GM19023 (cell line): ENCODE data around the gene GLRX5.
A peak's percentile ranks its signal among the peaks of the same experiment; 100 is the strongest.
"Not testable (repeated sequence)": the region's sequence is repeated elsewhere in the genome, so short reads cannot be mapped to it uniquely, and the experiment has no call there.

ENCODE experiments used
- ATAC-seq: cut with Tn5 transposase; IDR thresholded peaks from one replicate; pipeline ENCODE4 v1.9.1; 2021; ENCODE audit warnings: mild to moderate bottlenecking, moderate library complexity; ENCODE audit not compliant: unreplicated experiment

Gene GLRX5

DNA sequence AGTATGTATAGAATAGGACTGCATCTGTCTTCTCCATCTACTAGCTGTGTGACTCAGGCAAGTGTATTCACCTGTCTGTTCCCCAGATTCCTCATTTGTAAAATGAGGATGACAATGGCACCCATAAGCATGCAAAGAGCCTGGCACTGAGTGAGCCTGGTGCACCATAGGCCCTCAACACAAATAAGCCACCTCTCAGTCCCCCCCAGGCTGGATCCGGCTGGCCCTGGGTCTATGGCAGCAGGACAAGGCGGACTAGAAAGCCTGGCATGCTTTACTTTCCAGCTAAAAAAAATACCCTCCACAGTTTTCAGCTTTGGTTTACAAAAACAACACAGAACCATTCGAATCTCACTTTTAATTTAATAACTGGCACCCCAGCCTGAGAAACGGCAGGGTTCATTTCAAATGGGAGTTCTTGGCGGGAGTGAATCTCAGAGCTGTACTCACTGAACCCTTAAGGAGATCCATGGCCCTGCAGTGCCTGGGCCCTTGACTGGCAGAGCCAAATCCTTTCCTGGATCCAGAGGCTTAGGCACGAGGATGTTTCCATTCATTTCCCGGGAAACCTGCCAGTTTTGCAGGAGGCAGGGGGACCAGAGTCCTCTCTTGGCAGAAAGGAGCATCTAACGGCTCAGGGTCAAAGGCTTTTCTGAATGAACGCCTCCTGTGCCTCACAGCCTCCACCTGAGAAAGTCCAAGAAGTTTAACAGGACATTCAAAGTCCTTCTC lies 36.1 kb upstream of the GLRX5 start:
- no peak for ATAC-seq

GRCh38 chr14:95499354-95499750 lies 35.5 kb upstream of the GLRX5 start:
- no peak for ATAC-seq

DNA sequence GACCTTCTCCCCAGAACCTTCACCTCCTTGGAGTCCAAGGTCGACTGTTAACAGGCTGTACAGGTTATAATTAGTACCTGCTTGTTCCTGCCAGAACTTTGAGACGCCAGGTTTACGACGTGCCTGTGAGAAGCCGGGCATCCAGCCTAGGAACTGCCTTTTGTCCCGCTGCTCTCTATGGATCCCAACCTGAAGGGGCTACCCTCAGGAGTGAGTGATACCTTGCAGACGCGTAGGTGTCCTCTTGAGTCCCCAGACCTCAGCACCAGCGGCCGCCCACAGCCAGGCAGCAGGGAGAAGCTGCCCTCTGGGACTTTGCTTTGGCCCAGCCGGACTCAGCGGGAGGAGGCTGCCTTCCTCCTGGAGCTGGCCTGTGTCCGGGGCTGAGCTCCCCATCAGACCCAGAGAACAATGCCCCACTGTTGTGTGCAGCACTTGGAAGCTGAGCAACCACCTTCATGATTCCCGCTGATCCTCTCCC lies 34.6 kb upstream of the GLRX5 start:
- no peak for ATAC-seq

GRCh38 chr14:95500772-95501401 lies 34.0 kb upstream of the GLRX5 start:
- ATAC-seq = no peak

- no peak for ATAC-seq
Measured at GRCh38 chr14:95502381-95502950, 32.4 kb upstream of the GLRX5 start.

GRCh38 chr14:95503365-95504134 lies 31.3 kb upstream of the GLRX5 start:
- peak; percentile 42 for ATAC-seq

DNA sequence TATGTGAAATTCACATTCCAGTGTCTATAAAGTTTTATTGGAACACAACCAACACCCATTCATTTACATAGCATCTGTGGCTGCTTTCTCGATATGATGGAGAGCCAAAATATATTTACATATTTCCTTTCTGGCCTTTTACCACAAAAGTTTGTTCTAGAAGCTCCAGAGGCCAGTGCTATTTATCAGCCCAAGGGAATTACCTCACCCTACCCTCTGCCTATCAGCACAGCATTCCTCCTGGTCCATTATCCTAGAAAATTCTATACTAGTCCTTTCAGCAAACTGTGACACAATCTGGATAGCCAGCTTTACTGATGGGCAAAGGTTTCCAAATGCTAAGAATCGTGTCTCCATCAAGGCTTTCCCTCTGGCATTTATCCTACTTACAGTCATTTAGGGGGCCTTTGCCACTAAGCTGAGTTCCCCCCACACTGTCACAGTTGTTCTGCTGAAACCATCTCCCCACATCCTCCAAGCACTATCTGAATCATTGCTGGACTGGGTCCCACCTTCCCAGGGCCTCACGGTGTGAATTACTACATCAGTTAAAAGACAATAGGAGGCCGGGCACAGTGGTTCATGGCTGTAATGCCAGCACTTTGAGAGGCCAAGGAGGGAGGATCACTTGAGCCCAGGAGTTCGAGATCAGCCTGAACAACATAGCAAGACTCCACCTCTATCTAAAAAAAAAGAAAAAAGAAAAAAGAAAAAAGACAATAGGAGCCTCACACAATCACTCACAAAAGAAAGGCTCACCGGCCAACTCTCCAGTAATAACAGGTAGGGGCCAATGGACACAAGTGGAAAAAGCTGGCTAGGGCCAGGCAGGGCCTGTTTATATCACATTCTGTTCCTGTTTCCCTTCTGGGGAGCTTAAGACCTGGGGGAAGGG lies 30.5 kb upstream of the GLRX5 start:
- no peak for ATAC-seq

DNA sequence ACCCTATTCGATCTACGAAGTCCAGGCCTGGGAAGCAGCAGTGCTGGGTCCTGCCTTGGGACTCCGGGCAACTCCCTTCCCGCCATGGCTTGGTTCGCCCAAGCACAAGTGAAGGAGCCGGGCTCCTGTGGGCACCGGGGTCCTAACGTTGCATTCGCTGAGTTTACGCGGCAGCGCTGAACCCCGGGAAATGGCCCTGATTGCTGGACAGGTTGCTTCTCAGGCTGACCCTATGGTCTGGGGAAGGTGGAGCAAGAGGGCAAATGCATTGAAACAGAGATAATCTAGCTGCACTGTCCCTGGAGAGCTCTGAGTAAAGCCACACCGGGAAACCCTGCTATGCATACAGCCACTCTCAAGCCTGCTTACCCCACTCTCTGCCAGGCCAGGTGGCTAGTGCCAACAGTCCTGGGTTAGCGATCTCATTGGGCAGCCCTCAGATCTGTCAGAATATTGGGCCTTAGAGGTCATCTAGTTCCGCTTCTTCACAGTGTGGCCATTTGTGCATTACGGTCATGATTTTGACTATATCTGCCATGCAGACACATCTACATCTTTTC lies 29.7 kb upstream of the GLRX5 start:
- ATAC-seq = peak; percentile 44

GRCh38 chr14:95507174-95507573 lies 27.7 kb upstream of the GLRX5 start:
- no peak for ATAC-seq

GRCh38 chr14:95507701-95508103 lies 27.1 kb upstream of the GLRX5 start:
- no peak for ATAC-seq

- no peak for ATAC-seq
Measured at GRCh38 chr14:95508377-95508776, 26.5 kb upstream of the GLRX5 start.

DNA sequence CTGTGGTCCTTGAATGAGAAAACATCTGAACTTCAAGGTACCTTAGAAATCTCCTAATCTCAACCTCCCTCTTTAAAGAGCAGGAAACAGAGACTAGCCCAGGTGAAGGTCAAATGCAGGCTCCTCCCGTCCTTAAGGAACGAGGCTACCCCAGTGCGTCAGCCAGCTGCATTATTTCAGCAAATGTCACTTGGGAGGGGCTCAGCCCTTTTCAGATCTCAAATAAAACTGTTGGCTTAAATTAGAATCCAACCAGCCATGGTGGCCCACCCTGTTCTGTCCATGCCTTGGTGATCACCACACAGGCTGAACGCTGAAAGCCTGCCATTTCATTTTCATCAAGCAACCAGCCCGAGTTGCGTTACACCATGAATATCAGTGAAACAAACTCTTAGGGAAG lies 25.4 kb upstream of the GLRX5 start:
- no peak for ATAC-seq

DNA sequence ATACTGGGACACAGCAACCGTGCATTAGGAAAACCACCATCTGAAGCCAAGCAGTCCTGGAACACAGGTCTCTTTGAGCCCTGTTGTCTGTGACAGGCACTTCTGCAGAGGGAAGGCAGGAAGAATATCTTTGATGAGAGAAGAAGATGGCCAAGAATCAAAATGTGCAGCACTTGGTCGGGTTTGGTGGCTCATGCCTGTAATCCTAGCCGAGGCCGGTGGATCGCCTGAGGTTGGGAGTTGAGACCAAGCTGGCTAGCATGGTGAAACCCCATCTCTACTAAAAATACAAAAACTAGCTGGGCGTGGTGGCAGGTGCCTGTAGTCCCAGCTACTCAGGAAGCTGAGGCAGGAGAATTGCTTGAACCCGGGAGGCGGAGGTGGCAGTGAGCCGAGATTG lies 24.5 kb upstream of the GLRX5 start:
- not testable (repeated sequence) for ATAC-seq

DNA sequence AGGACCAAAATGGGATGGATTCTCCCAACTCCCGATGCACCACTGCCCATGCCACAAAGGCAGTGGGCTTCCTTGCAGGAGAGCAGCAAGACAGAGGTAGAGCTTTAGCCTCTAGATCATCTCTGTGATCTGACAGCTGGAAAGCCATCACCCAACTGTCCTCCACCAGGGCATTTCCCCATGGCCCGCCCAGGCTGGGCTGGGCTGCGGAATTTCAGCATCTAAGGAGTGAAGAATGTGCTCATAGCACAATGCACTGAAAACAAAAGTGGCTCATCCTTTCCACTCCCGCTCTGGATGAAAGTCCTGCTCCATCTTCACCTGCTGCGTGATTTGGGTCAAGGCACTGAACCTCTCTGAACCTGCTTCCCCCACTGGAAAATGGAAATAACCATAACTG lies 24.0 kb upstream of the GLRX5 start:
- ATAC-seq = no peak

DNA sequence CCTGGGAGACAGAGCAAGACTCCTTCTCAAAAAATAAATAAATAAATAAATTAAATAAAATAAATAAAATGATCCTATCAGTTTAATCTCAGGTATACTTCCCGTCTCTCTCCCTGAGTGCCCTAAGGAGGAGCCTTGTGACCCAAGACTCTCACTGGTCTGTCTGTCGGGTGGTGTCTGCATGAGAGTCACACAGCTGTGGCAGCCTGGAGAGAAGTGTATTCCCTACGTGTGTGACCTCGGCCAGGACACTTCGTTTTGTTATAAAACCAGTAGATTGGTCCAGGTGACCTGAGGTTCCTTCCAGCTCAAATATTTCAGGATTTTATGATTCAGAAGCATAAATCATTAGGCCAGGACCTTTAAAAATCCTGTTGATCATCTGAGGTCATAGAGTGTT lies 23.2 kb upstream of the GLRX5 start:
- no peak for ATAC-seq

DNA sequence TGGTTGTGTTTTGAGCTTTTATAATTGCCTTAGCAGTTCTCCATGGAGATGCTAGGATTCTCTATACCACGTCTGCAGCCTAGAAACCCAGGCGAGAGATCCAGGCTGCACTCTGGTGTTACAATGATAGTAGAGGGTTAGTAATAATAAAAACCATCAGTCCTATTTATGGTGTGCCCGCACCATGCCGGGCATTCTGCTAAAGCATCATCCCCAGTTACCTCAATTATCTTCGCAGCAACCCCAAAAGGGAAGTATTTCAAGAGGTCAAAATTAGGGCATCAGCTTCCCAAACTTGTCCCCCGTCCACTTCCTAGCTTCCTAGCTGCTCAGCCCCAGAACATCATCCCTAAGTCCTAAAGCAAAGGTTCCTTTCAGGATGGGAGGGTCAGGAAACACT lies 21.6 kb upstream of the GLRX5 start:
- no peak for ATAC-seq

DNA sequence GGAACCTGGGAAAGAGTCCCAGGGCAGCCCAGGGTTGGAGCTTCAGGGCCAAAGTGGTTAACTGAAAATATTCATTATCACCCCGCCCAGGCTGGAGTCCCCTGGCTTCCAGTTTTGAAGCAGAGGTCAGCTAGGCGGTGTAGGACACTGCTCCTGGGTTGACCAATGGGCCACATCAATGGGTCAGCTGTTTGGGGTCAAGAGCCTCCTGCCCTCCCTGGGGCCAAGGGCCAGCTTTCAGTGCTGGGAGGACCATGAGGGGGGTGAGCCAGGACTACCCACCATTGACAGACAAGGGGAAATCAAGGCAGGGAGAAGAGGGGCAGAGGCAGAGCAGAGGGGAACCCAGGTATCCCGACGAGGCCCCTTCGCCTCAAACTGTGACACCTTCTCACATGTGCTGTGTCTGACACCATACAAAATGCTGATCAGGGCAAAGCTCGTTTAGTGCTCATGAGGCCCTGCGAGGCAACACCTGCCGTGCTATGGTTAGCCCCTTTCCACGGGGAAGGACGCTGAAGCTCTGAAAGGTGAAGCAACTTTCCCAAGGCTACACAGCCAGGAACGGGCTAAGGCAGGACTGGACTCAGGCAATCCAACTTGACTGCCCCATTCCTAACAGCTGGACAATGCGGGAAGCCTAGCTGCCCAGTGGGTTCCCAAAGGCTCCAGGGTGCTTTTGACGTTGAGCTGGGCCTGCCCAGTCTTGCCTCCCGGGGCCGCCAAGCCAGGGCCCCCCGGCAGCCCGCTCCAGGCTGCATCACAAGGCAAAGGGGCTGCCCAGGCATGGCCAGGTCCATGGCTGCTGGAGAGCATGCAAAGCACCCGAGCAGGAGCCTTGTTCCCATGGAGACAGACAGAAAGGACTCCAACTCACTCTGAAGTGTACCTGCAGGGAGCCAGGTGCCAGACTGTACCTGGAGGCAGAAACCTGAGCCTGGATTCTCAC lies 20.4 kb upstream of the GLRX5 start:
- ATAC-seq = no peak

- no peak for ATAC-seq
Measured at GRCh38 chr14:95515080-95515489, 19.8 kb upstream of the GLRX5 start.
